ENCODE measurements around the gene MTF1.

The MTF1 gene

DNA sequence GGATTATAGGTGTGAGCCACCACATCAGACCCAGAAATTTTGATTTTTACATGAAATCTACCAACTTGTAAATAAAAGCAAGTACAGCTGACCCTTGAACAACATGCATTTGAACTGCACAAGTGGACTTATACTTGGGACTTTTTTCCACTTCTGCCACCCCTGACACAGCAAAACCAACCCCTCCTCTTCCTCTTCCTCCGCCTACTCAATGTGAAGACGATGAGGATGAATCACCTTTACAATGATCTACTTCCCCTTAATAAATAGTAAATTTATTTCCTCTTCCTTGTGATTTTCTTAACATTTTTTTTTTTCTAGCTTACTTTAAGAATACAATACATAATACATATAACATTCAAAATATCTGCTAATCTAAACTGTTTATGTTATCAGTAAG lies 33.9 kb downstream of the MTF1 start:
- no peak for DNase-seq

DNA sequence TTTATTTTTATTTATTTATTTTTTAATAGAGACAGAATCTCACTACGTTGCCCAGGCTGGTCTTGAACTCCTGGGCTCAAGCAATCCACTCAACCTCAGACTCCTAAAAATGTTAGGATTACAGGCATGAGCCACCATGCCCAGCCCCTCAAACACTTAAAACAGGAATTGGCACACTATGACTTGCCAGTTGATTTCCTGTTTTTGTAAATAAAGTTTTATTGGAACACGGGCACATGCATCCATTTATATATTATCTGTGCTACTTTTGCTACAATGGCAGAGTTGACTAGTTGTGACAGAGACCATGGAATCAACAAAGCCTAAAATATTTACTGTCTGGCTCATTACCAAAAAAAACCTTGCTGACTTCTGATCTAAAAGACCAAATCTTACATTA lies 35.4 kb downstream of the MTF1 start:
- no peak for DNase-seq

DNA sequence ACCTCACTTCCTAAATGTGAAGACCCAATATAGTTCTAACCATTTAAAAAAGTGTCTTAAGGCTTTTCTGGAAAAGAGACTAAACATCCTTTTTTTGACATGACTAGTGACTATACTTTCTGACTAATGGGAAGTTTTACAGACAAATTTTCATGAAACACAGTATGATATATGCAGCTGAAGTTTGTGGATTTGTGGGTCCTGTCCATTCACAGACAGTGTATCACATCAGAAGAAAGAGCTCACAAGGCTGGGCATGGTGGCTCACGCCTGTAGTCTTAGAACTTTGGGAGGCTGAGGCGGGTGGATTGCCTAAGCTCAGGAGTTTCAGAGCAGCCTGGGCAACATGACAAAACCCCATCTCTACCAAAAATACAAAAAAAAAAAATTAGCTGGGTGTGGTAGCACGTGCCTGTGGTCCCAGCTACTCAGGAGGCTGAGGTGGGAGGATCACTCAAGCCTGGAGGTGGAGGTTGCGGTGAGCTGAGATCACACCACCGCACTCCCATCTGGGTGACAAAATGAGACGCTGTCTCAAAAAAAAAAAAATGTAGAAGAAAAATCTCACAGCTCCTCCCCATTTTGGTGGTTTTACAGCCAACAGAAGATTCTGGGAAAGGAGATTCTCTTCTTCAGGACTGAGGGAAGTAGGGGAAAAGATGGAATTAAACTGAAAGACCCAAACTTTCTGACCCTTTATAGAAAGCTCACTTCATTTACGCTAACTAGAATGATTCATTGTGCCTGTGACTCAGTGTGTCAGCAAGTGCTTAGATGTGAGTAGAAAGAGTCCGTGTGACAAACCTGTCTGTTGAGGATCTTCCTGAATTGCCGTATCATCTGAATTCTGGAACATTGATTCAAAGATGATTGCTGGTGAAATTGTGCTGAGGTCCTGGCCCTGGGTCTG lies 36.2 kb downstream of the MTF1 start:
- no peak for DNase-seq

DNA sequence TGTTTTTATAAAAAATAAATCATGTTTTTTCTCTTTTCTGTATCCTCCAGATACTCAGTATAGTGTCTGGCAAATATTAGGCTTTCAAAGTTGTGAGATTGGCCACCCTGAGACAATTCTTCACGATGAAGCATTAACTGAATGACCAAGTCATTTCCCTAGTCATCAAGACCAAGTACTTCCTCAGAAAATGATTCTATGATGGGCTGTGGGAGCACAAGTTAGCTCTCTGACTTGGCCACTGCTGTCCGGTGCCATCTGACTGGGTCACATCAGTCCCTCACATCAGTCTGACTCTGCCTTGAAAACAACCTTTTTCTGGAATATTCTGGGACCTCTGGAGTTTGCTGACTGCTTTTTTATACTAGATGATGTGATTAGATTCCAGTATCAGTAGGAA lies 37.9 kb downstream of the MTF1 start:
- no peak for DNase-seq

DNA sequence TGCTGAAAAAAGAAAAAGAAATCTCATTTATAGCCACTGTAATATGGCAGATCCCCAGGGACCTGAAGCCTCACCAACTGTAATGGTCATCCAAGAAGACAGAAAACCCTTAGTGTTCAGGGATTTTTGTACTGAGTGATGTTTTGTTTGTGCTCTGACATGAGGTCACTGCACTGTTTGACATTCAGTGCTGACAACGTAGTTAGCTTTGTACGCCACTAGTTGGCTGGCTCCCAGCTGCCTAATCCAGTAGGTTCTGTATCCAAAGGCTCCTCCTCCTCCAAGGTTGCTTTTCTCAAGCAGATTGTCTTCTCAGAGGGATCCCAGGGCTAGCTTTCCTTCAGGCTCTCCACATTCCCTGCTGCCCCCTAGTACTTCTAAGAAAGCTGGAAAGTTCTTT lies 41.9 kb downstream of the MTF1 start:
- DNase-seq, result no peak

DNA sequence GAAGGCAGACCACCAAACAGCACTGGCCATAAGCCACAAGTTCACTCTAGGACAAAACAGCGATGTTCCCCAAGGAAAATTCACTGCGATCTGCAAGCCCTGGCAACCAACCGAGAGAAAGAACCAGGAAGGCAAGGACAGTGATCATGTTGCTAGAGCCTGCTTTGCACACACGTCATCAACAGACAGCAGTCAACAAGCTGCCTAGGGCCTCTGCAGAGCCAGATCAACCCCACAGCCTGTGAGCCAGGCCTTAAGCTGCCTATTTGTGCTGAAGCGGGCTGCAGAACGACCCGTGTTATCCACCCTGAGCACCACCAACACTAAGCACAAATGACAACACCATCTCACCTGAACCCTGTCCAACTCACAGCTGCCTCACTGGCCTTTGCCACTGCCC lies 45.1 kb downstream of the MTF1 start:
- DNase-seq, result no peak

DNA sequence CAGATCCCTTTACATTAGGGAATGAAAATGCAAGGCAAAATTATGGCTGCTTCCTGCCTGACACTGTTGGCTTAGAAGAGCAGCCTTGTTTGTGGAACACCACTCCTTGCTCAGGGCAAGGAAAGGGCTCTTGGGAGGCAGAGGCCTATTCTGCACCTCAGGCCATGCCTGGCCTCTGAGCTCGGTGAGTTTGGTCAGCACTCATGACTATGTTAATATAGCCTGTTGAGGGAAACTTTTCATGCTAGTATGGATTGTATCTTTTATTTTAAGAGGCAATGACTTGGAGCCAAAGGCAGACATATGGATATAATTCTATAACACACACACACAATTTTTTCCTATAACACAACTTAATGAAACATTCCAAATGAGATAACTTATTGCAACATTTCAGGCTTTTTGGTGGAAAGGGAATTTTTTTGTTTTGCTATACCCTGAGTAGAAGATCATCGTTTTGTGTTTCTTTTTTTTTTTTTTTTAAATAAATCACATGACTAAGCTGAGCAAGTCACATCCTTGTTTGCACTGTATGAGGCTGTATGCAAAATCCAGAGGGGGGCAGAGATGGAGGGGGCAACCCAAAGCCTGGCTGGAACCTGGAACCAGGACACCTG lies 45.8 kb downstream of the MTF1 start:
- DNase-seq, result no peak

DNA sequence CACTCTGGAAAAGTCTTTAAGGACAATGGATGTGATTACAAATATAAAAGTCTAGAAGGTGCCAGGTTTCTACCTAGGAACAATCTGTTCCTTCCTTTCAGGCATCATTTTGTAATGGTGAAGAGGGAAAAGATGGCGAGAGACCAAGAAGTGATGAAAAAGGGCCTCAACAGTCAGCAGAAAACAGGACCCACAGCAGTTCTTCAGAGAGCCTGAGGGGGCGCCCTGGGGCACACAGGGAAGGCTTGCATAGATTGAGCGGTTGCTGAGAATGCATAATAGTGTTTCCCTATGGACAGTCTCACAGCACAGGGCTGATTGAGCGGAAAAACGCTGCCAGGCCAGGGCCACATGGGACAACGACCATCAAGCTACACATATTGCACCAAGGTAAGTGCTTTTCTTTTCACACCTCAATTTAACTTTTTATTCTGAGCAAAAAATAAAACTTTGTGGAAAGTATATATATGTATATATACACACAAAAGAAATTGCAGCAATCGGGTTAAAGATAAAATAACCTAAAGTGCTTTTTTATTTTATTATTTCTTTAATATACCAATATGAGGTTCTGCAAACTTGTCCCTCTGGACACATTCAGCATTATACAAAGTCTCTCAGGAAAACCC lies 48.3 kb downstream of the MTF1 start:
- DNase-seq, result peak; percentile 39

DNA sequence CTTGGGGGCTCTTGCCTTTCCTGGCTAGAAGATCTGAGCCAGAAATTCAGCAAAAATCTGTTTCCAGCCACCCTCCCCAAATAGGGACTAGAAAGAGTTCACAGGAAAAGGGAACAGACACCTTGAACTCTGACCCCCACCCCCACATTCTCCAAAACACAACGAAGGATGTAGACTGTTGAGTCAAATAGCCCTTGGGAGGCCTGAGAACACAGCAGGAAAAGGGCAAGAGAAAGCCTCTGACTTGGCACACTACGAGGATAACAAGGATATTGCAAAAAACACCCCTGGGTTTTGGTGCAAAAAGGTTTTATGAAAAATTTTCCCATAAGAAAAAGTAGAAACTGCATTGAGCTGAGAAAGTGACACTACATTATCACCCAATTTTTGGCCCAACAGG lies 49.5 kb downstream of the MTF1 start:
- no peak for DNase-seq

DNA sequence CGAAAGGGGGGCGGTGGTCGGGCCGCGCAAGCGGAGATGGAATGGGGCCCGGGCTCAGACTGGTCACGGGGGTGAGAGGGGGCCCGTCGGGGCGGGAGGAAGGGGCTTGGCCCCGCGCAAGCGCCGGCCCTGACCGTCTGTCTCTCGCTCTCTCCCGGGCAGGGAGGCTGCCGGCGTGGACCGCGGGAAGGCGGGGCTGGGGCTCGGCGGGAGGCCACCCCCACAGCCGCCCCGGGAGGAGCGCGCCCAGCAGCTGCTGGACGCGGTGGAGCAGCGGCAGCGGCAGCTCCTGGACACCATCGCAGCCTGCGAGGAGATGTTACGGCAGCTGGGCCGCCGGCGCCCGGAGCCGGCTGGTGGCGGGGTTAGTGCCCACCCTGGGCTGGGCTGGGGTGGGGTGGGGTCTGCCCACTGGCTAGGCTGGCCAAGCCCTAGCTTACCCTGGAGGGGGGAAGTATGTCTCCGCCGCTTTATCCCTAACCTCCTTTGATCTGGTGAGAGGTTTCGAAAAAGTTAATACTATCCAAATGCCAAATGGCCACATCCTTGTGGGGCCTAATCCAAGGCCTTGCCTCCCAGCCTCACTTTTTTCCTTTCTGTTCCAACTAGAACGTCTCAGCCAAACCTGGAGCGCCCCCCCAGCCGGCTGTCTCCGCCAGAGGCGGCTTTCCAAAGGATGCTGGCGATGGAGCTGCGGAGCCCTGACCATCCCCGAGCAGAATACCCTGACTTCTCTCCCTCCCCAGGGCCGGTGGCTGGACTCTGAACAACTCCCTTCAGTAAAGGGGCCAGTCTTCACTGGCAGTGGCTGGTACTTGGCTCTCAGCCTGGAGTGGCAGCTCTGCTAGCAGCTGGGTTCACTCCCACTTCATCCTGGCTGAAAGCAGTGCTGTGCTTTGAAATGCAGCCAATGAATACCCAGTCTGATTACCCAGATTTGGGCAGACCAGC lies 50.7 kb downstream of the MTF1 start:
- DNase-seq, result no peak

DNA sequence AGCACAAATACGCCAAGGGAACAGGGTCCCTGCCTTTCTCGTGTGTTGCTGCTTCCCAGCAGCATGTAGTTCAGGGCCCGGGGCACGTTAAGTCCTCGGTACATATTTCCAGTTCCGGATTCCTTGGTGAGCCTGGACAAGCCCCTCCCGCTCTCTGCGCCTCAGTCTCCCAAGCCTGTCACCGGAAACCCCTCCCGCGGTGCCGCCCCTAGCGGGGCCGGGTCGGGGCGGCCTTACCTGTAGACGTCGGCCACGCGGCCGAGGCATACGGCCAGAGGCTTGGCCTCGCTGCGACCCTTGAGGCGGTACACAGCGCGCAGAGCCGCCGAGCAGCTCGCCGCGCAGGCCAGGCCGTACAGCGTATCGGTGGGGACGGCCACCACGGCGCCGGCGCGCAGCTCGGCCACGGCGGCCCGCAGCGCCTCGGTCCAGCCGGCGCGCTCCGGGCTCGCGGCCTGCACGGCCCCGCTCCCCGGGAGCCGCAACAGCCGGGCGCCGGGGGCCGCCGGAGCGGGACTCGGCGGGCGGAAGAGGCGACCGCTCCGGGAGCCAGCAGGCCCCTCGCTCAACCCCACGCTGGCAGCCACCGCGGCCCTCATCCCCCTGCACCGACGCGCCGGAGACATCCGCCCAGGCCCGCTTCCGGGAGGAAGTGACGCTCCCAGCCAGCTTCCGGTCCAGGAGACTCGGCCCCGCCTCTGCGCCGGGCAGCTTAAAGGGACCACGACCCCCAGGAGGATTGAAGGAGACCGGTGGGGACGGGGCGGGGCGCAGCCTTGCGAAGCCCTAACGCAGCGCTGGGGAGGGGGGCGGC lies 51.6 kb downstream of the MTF1 start, which contains the start of the genes C1orf122 and YRDC:
Gene C1orf122, plus strand, starts transcription at position 236 of the 814 bp plus-strand sequence. CDS start 615 bp downstream, outside the sequence.
Gene YRDC, minus strand, starts transcription at position 654 of the 814 bp plus-strand sequence. Its CDS starts 28 bp downstream, at position 626.
- peak; percentile 82 for DNase-seq

DNA sequence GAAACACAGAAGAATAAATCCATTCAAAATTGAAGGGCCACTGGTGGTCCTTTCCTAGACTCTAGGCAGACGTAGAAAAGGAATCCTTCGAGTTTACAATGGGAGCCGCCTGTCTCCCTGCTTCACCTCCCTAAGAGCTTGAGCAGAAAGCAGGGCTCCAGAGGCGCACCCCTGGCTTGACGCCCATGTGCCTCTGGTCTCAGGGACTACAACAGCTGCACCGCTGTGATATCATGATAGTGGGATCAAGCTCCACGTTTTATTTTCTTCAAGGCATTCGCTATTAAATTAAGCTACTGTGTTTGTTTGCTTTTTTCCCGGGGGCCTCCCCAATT lies 52.2 kb downstream of the MTF1 start:
- no peak for DNase-seq

DNA sequence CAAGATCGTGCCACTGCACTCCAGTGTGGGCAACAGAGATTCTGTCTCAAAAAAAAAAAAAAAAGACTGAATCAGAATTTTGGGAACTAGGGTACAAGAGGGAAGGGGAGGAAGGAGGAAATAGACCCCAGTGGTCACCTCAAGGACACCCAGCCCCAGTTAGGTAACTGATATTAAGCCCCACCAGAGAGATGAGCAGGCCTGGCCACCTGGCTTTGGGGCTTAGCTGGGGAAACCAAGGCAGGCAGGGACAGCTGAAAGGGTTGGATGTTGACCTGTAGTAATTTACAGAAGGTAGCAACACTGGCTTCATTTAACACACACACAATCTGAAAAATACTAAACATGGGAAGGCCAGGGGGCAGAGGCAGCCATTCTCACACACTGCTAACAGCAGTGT lies 57.0 kb downstream of the MTF1 start:
- no peak for DNase-seq

DNA sequence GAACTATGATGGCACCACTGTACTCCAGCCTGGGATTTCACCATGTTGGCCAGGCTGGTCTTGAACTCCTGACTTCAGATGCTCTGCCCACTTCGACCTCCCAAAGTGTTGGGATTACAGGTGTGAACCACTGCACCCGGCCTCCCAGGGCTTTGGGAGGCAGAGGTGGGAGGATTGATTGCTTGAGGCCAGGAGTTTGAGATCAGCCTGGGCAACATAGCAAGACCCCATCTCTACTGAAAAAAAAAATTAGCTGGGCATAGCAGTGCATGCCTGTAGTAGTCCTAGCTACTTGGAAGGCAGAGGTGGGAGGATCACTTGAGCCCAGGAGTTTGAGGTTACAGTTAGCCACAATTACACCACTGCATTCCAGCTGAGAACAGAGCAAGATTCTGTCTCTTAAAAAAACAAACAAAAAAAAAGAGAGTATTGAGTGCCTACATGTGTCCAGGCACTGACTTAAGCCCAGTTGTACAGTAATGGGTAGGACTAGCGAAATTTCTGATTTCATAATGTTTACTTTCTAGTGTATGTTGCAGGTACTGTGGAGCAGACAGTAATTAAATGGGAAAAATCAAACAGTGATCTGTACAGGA lies 61.5 kb downstream of the MTF1 start:
- no peak for DNase-seq

DNA sequence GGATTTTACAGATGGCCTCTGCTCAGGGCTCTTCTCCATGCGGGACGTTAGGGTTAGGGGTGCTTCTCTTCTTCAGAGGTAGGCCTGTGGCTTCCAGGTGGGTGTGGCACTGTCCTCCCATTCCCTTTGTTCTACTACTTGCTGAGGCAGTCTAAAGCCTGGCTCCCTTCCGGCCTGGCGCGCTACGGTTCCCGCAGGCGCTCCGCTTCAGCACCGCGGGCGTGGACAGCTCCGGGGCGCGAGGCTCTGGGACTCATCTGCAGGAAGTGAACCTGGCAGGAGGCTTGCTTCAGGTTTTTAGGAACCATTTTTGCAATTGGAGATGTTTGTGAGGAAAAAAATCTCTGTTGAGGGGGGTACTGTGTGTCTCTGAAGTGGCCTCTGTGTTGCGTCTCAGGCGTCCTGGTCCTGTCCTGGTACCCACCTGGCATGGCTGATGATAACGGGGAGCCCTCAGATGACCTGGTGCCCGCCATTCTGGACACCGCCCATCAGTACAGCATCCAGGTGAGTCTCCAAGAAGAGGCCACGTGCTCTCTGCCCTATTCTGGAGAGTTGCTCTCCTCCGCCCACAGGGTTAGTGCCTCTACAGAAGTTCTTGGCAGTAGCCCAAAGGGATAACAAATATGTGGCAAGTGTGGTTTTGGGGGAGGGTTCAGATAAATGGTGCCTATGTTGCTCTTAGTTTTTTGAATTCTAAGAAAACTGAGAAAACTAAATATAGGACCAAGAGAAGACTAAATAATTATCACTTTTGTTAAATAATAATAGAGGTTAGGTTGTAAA lies 63.9 kb downstream of the MTF1 start:
- DNase-seq, result no peak

DNA sequence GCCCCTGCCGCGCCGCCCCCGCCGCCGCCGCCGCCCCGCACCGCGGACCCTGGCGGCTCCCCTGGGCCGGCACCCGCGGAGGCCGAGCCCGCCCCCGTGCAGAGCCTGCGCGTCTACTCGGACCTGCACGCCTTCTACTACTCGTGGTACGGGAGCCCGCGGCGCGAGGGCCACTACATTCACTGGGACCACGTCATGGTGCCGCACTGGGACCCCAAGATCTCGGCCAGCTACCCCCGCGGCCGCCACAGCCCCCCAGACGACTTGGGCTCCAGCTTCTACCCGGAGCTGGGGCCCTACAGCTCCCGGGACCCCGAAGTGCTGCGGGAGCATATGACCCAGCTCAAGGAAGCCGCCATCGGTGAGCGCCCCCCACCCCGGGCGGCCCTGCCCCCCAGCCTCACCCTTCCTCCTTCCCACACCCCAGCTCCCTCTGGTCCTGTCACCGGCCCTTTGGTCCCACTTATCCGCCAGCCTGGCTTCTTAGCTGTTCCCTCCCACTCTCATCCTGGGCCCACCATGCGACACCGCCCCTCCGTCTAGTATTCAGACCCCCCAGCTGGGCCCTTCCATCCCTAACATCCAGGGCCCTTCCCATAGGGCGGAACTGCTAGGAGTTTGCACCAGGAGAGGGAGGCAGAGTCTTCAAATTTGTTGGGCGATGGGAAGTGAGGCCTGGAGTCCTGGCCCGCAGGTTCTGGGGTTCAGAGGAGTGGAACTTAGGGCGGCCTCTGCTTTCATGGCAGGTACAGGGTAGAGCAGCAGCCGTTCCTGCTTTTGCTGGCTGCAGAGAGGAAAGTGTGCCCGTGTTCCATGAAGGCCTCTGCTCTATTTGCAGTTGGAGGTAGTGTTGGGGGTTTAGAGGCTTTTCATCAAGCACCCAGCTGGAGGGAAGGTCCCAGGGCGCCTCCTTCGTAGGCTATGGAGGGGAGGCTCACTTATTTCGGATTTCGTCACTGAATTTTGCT lies 64.7 kb downstream of the MTF1 start:
- no peak for DNase-seq

DNA sequence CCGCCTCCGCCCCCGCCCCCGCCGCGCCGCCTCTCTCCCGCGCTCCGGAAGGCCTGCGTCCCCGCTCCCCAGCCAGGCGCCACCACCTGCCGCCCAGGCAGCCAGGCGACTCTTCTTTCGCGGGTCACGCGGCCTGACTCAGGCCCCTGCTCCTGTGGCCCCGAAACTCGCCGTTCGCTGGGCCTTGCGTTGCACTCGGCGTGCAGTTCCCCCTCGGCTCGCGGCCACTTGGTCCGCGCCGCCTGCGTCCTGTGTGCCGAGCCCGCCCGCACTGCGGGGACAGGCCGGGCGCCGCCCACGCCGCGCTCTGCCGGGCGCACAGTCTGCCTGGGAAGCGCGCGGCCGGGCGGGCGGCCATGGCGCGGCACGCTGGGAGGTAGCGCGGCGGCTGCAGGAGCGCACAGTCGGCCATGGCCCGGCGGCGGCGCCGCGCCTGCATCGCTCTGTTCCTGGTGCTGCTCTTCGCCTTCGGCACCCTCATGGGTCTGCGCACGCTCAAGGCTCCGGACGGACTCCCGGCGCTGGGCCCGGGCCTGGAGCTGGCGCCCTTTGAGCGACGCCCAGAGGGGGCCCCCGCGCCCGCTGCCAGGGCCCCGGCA lies 65.5 kb downstream of the MTF1 start, which contains the start of gene MANEAL:
Gene MANEAL, plus strand, starts transcription at position 75 of the 599 bp plus-strand sequence. Its CDS starts 336 bp downstream, at position 411.
- peak; percentile 17 for DNase-seq

DNA sequence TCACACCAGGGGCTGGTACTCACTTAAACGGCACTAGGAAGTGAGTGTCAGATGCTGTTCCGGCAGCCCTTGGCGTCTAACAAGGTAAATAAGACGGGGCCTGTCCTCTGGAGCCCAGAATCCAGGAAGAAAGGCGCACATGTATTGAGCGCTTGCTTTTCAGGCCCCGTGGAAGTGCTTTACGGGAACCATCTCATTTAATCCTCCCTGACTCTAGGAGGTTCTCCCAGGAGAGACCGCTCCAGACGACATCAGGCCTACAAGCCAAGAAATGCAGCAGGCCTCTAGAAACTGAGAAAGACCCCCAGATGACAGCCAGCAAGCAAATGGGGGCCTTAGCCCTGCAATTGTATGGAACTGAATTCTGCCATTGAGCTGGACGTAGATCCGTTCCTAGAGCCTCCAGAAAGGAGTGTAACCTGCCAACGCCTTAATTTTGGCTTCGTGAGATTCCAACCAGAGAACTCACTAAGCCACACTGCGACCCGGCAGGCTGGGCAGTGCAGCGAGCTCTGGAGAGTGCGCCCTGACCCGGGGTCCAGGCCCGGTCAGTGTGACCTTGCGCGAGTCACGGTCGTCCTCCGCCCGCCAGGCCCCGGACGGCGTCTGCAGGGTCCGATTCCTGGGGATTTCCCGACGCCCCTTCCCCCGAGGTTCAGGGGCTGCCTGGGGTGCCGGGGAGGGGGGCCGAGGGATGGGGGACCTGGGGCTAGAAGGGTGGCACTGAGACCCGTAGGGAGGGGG lies 66.3 kb downstream of the MTF1 start:
- DNase-seq, result no peak

Data from NCI-H1048 (cell line).